H1 (cell line): ENCODE measurements around the gene NAA10. TPM values are rescaled to one million over a fixed set of nuclear protein-coding genes. Genes with fewer than 3 reads are reported as not detected.

ENCODE experiments used
- CHD2 ChIP-seq: IDR thresholded peaks from 2 replicates; pipeline ENCODE4 v1.6.1; 2012; ENCODE audit warnings: low read length, improper control_type of control experiment
- CREB1 ChIP-seq: IDR thresholded peaks from 2 replicates; pipeline ENCODE4 v1.6.1; 2012; ENCODE audit warnings: inconsistent platforms
- EZH2 ChIP-seq: fragments of 200-600 bp; sonication (generic); IDR thresholded peaks from 2 replicates; pipeline ENCODE4 v1.7.1; 2012; ENCODE audit warnings: low read depth, mild to moderate bottlenecking, moderate library complexity, low read length, inconsistent platforms; ENCODE audit not compliant: severe bottlenecking
- KDM4A ChIP-seq: IDR thresholded peaks from one replicate; pipeline ENCODE4 v1.7.1; 2012; ENCODE audit warnings: low read depth, mild to moderate bottlenecking, moderate library complexity, low read length, inconsistent platforms; ENCODE audit not compliant: severe bottlenecking
- RXRA ChIP-seq: IDR thresholded peaks from 2 replicates; pipeline ENCODE4 v1.6.1; 2011; ENCODE audit warnings: low read depth, mild to moderate bottlenecking, low read length, moderate library complexity; ENCODE audit not compliant: insufficient read depth
- SP4 ChIP-seq: IDR thresholded peaks from 2 replicates; pipeline ENCODE4 v1.6.1; 2012; ENCODE audit warnings: low read length, inconsistent platforms
- SRF ChIP-seq: IDR thresholded peaks from 2 replicates; pipeline ENCODE4 v1.6.1; 2011; ENCODE audit warnings: mild to moderate bottlenecking, low read depth, low read length, moderate library complexity
- TAF7 ChIP-seq: optimal IDR thresholded peaks from 2 replicates; pipeline ENCODE3; 2011; ENCODE audit warnings: low read depth, mild to moderate bottlenecking, inconsistent platforms, low read length, moderate library complexity, borderline replicate concordance
- YY1 ChIP-seq: IDR thresholded peaks from 2 replicates; pipeline ENCODE4 v1.6.1; 2011; ENCODE audit warnings: low read depth, mild to moderate bottlenecking, low read length
- polyA plus RNA-seq, 7 experiments: library from polyadenylated mRNA; depleted of rRNA in 3 of 7; stranded (reverse) in 5 of 7; unstranded in 2 of 7; fragments of >200 nt in 5 of 7; fragments of 200-250 nt in 2 of 7; gene quantifications; 1 replicate in 5 of 7; 2 replicates in 1 of 7; 4 replicates in 1 of 7; pipeline versions ENCODE4 v1.2.1 to v1.2.3, GENCODE V29; 2011 to 2013; ENCODE audit warnings: missing spikeins in 2 of 7, mixed read lengths in 2 of 7
- total RNA-seq: library from RNA; stranded (reverse); fragmentation: NEBNext Ultra II Directional; extraction: Animal tissue kit (Norgen Biotek cat#: 25700); gene quantifications from 2 replicates; pipeline ENCODE4 v1.2.1, GENCODE V29; 2021
- TF ChIP-seq, protein P1 (sequence below): IDR thresholded peaks from 2 replicates; pipeline ENCODE4 v1.6.1; 2012; ENCODE audit warnings: inconsistent platforms
- TF ChIP-seq, protein P2 (sequence below): fragments of 300-600 bp; sonication (generic); IDR thresholded peaks from 2 replicates; pipeline ENCODE4 v1.7.1; 2012; ENCODE audit warnings: low read length, moderate library complexity, mild to moderate bottlenecking, inconsistent platforms; ENCODE audit not compliant: insufficient replicate concordance

The NAA10 gene
- total and polyA plus RNA-seq, 2 of the 8 experiments (the other 6 are each of a cell fraction or from before 2014, with no cell fraction given) = 80.4 to 98.8 TPM

DNA sequence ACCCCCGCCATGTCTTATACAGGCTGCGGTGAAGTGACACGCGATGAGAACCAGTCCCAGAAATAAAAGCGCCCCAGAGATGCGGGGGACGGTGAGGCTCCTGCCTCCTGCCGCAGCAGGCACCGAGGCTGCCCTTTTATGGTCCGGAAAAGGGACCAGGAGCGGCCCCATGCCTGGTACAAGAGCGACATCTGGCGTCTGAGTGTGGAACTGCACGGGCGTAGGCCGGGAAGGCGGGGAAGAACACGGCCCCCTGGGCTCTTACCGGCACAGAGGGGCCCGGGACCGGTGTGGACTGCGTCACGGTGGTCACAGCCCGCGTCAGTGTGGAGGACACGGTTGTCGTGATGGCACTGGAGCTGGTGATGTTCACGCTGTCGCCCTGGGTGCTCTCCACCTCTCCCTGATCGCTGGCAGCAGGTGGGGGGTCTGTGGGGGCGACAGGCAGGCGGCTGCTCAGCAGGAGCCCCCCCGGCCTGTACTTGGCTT is 18.5 kb upstream of the NAA10 start (continued):
- no peak for TF ChIP-seq SP4
- TF ChIP-seq RXRA = no peak
- no peak for TF ChIP-seq CHD2
- TF ChIP-seq CREB1 = peak; percentile 16; the same call in 1 of the 2 replicates
- no peak for TF ChIP-seq TAF7
- TF ChIP-seq EZH2 = no peak
- TF ChIP-seq KDM4A = no peak
- TF ChIP-seq SRF = peak; percentile 91
- TF ChIP-seq, protein P1, sequence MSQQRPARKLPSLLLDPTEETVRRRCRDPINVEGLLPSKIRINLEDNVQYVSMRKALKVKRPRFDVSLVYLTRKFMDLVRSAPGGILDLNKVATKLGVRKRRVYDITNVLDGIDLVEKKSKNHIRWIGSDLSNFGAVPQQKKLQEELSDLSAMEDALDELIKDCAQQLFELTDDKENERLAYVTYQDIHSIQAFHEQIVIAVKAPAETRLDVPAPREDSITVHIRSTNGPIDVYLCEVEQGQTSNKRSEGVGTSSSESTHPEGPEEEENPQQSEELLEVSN = no peak
- TF ChIP-seq YY1 = no peak
- TF ChIP-seq, protein P2, sequence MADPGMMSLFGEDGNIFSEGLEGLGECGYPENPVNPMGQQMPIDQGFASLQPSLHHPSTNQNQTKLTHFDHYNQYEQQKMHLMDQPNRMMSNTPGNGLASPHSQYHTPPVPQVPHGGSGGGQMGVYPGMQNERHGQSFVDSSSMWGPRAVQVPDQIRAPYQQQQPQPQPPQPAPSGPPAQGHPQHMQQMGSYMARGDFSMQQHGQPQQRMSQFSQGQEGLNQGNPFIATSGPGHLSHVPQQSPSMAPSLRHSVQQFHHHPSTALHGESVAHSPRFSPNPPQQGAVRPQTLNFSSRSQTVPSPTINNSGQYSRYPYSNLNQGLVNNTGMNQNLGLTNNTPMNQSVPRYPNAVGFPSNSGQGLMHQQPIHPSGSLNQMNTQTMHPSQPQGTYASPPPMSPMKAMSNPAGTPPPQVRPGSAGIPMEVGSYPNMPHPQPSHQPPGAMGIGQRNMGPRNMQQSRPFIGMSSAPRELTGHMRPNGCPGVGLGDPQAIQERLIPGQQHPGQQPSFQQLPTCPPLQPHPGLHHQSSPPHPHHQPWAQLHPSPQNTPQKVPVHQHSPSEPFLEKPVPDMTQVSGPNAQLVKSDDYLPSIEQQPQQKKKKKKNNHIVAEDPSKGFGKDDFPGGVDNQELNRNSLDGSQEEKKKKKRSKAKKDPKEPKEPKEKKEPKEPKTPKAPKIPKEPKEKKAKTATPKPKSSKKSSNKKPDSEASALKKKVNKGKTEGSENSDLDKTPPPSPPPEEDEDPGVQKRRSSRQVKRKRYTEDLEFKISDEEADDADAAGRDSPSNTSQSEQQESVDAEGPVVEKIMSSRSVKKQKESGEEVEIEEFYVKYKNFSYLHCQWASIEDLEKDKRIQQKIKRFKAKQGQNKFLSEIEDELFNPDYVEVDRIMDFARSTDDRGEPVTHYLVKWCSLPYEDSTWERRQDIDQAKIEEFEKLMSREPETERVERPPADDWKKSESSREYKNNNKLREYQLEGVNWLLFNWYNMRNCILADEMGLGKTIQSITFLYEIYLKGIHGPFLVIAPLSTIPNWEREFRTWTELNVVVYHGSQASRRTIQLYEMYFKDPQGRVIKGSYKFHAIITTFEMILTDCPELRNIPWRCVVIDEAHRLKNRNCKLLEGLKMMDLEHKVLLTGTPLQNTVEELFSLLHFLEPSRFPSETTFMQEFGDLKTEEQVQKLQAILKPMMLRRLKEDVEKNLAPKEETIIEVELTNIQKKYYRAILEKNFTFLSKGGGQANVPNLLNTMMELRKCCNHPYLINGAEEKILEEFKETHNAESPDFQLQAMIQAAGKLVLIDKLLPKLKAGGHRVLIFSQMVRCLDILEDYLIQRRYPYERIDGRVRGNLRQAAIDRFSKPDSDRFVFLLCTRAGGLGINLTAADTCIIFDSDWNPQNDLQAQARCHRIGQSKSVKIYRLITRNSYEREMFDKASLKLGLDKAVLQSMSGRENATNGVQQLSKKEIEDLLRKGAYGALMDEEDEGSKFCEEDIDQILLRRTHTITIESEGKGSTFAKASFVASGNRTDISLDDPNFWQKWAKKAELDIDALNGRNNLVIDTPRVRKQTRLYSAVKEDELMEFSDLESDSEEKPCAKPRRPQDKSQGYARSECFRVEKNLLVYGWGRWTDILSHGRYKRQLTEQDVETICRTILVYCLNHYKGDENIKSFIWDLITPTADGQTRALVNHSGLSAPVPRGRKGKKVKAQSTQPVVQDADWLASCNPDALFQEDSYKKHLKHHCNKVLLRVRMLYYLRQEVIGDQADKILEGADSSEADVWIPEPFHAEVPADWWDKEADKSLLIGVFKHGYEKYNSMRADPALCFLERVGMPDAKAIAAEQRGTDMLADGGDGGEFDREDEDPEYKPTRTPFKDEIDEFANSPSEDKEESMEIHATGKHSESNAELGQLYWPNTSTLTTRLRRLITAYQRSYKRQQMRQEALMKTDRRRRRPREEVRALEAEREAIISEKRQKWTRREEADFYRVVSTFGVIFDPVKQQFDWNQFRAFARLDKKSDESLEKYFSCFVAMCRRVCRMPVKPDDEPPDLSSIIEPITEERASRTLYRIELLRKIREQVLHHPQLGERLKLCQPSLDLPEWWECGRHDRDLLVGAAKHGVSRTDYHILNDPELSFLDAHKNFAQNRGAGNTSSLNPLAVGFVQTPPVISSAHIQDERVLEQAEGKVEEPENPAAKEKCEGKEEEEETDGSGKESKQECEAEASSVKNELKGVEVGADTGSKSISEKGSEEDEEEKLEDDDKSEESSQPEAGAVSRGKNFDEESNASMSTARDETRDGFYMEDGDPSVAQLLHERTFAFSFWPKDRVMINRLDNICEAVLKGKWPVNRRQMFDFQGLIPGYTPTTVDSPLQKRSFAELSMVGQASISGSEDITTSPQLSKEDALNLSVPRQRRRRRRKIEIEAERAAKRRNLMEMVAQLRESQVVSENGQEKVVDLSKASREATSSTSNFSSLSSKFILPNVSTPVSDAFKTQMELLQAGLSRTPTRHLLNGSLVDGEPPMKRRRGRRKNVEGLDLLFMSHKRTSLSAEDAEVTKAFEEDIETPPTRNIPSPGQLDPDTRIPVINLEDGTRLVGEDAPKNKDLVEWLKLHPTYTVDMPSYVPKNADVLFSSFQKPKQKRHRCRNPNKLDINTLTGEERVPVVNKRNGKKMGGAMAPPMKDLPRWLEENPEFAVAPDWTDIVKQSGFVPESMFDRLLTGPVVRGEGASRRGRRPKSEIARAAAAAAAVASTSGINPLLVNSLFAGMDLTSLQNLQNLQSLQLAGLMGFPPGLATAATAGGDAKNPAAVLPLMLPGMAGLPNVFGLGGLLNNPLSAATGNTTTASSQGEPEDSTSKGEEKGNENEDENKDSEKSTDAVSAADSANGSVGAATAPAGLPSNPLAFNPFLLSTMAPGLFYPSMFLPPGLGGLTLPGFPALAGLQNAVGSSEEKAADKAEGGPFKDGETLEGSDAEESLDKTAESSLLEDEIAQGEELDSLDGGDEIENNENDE = no peak
